TTC549 (cell line): ENCODE measurements around the gene LRRTM4.

Experiments used
- FAIRE-seq: peaks from 2 replicates; lab custom pipeline; 2012; peaks lifted over from hg19 to GRCh38; lab: Jason Lieb, UNC

LRRTM4 gene

GRCh38 chr2:77470096-77470495, 52.1 kb downstream of the LRRTM4 start:
- no peak for FAIRE-seq

DNA sequence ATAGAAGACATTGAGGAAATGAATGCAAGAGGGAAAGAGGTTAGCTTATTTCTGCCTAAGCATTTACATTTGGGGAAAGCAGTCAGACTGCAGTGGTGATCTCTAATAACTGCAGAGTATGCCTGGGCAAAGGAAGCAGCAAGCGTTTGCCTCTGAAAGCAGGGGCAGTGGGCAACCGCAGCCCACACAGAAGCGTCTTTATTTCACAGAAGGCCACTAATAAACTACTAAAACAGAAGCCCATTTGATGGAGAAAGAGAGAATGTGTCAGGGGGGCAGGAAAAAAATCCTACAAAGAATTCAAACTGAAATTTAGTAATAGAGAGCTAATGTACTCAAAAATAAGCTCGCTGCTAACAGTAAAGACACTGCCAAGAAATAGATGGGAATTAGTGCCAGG, 53.1 kb downstream of the LRRTM4 start:
- FAIRE-seq, result no peak

- FAIRE-seq, result no peak
Observed at GRCh38 chr2:77459840-77460239, 62.3 kb downstream of the LRRTM4 start.

DNA sequence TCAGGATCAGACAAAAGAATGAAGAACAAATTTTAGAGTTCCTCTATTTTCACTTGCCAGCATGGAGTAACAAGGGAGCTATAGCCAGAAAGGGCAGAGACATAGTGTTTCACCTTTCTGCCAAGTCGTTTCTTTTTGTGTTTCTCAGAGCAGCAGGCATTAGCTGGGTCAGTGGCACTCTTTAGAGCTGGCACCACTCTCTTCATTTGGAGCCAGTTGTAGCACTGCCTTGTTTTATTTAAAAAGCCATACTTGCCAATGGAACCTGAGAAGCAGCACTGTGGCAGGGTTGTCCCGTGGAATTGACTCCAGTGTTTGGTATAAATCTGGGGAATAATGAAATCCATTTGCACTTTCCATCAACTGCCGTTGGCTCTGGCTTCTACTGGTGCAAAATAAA, 64.0 kb downstream of the LRRTM4 start:
- FAIRE-seq, result no peak

DNA sequence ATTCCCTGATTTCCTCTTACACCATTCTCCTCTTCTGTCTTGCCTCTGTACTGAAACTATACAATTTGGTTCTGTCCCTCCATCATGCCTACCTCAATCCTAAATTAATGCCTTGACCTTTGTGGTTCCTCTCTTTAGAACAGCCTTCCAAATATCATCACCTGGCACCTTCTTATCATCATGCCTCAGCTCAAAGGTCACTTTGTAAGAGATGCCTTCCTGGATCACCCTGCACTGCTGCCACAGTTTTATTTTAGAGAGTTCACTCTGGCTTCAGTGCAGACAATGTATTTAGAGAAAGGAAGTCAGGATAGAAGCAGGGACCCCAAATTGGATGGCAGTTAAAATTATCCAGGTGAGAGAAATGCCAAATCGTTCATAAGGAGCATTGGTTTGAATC, 64.5 kb downstream of the LRRTM4 start:
- FAIRE-seq, result no peak

DNA sequence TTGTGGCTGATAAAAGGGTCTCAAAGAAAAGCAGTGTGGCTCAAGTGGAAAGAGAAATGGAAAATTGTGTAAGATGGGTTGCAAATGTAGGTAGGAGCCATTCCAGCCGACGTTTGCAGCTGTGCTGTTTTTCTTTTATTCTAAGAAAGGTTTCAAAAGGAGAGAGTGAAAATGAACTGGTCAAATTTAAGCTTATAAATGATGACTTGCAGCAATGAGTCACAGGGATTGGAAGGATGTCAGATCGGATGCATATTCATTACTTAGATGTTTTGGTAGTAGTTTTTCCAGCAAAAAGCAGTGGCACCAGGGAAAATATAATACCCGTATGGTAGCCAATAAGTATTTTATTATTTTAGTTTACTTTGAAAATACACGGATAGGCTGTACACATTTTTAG, 79.1 kb downstream of the LRRTM4 start:
- FAIRE-seq, result no peak

GRCh38 chr2:77434880-77435279, 87.3 kb downstream of the LRRTM4 start:
- no peak for FAIRE-seq

- no peak for FAIRE-seq
Observed at GRCh38 chr2:77428946-77429345, 93.2 kb downstream of the LRRTM4 start.

- FAIRE-seq, result no peak
Observed at GRCh38 chr2:77421971-77422370, 100.2 kb downstream of the LRRTM4 start.

DNA sequence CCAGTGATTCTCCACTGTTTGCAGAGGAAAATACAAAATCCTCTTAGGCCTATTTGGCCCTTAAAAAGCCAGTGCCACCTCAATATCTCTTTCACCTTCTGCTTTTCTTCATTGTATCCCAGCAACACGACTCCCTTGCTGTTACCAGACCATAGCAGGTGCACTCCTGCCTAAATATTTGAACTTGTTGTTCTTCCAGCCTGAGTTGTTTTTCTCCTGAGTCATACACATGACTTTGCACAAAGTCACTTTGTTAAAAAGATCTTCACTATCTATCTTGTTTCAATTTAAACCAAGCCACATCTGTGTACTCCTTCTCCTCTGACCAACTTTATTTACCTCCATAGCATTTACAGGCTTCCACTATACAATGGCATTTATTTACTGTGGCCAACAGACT, 103.6 kb downstream of the LRRTM4 start:
- FAIRE-seq, result no peak

- FAIRE-seq, result no peak
Observed at GRCh38 chr2:77404189-77404588, 118.0 kb downstream of the LRRTM4 start.

GRCh38 chr2:77398970-77399600, 123.1 kb downstream of the LRRTM4 start:
- no peak for FAIRE-seq

- no peak for FAIRE-seq
Observed at GRCh38 chr2:77397763-77398162, 124.4 kb downstream of the LRRTM4 start.

DNA sequence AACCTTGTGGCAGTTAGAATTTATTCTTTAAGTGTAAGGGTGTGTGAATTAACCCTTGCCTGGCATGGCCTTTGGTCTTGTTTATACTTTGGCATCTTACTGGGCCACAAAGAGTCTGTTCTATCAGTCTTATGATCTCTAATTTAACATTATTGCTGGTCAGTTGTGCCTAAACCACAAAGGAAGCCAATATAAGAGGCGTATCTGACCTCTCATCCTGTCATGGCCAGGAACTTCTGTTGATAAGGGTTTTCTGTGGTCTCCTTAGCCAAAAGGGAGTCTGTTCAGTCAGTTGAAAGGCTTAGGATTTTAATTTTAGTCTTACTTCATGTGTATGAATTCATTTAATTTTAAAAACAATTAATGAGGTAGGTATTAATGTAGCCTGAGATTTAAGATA, 127.2 kb downstream of the LRRTM4 start:
- FAIRE-seq, result no peak

GRCh38 chr2:77391119-77391518, 131.1 kb downstream of the LRRTM4 start:
- FAIRE-seq, result no peak

DNA sequence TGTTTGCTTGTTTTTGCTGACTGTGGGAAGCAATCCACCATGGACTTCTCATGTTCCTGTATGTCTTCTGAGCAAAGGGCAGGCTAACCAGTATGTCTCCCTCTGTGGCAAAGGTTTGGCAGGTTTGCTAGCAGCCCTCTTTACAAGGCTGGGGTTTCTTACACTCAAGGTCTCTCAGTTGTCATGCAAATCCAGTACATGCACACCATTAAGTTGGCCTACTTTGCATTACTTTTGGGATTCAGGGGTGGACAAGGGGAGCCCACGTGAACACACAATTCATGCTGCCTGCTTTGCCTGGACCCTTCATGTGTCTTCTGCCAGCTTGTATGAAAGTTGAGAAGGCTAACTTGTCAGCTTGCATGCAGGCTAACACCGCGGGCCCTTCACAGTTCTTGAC, 134.9 kb downstream of the LRRTM4 start:
- no peak for FAIRE-seq

GRCh38 chr2:77372636-77373035, 149.5 kb downstream of the LRRTM4 start:
- no peak for FAIRE-seq

DNA sequence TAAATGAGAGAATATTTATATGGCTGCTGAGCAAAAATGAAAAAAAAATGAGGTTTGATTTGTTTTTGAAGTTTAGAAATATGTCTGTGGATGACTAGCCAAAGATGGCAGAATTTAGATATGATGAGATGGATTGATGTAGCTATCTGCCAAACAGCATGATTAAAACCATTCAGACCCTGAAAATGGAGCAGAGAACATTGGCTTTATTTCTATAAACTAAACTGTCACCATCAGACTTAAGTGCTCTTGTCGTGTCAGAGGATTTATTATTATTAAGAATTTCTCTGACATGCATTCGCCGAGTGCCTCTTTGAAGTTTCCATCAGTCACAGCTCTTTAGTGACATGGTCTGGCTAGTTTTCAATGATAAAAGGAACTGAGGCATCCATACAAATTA, 151.7 kb downstream of the LRRTM4 start:
- FAIRE-seq, result no peak

DNA sequence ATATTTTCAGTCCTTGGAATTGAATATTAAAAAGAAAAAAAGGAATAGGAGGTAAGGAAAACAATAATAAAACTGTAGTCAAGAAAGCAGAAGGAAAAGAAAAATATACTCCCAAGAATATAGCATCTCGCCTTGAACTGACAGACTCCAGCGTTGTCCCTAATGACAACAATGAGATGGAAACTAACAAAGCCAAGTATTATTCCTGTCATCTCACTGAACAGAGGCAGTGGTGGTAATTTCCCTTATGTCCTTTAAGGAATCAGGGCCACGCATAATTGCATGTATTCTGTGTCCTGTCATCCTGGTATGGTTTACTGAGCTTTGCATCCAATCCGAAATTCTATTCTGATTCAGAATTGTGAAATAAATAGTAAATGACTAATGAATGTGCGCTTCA, 158.9 kb downstream of the LRRTM4 start:
- FAIRE-seq, result no peak

- FAIRE-seq, result no peak
Observed at GRCh38 chr2:77348821-77349220, 173.4 kb downstream of the LRRTM4 start.

DNA sequence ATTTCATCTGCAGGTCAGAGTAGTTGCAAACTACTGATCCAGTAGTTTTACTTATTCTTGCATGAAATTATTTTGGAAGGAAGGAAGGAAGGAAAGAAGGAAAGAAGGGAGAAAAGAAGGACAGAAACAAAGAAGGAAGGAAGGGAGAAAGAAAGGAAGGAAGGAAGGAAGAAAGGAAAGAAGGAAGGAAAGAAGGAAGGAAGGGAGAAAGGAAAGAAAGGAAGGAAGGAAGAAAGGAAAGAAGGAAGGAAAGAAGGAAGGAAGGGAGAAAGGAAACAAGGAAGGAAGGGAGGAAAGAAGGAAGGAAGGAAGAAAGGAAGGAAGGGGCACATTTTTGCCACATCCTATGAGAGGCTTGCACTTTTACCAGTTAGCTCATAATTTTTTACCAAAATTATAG, 186.2 kb downstream of the LRRTM4 start:
- FAIRE-seq, result no peak

DNA sequence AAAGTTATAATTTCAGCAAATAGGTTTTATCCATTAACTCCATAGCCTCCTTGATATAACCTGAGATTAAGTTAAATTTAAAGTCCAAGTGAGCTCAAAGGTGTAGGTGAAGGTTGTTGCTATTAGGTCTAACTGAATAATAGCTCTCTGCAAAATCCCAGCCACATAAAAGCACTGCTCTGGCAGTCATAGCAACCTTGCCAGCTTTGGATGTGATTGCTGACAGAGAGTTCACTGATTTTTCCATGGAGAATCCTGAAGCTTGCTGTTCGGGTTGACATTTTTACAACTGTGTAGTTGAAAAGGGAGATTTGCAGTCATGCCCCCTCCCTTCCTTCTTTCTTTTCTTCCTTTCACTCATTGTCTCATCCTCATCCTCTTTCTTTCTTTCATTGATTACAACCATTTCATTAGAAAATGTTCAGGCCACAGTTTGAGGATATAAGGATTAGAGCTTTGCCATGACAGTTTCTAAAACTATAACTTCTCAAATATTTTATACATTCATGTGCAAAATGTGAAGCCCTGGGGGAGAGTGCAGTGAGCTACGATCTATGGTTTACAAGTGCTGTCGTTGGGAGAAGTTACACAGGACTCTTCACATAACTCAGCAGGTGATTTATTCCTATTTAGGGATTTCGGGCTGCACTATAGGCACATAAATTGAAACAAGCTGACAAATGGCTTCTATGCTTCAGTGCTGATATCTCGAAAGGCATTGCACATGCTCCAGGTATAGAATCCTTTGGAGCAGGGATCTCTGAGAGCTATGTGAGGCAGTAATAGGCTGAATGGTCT, 193.8 kb downstream of the LRRTM4 start:
- FAIRE-seq, result no peak

GRCh38 chr2:77325395-77325794, 196.8 kb downstream of the LRRTM4 start:
- no peak for FAIRE-seq

- FAIRE-seq, result no peak
Observed at GRCh38 chr2:77322431-77322830, 199.7 kb downstream of the LRRTM4 start.
